ENCODE results near the gene TKTL1.
"Not testable (repeated sequence)": the region's sequence is repeated elsewhere in the genome, so short reads cannot be mapped to it uniquely, and the experiment has no call there.

GRCh38 chrX:154302998-154303397, 7.4 kb downstream of the TKTL1 start:
- TF ChIP-seq CTCF (conservative IDR thresholded peaks at IDR 0.05 in 1 of 2, IDR thresholded peaks at IDR 0.05 in 1 of 2; ENCODE audit: low read depth in 1 of 2, low read length in 2 of 2); EZH2 (IDR thresholded peaks at IDR 0.05; ENCODE audit: low read length, missing control alignments): not testable (repeated sequence)

Data from fibroblast of lung (primary cell).